Sigmoid colon (tissue), 4 donors: Measurements from ENCODE around the gene TUB.

Source experiments
- CTCF ChIP-seq, 4 experiments: fragments of 450-650 bp in 3 of 4; fragments of 200-600 bp in 1 of 4; IDR thresholded peaks; one replicate each; pipeline ENCODE4 v1.5.1; 2016 to 2019; ENCODE audit warnings: antibody characterized with exemption in 4 of 4, mild to moderate bottlenecking in 3 of 4, moderate library complexity in 2 of 4
- POLR2AphosphoS5 ChIP-seq, 4 donors: sonication (generic); formaldehyde crosslinking; IDR thresholded peaks; one replicate each; pipeline ENCODE4 v1.6.1; 2017; ENCODE audit warnings: antibody characterized with exemption in 4 of 4

DNA sequence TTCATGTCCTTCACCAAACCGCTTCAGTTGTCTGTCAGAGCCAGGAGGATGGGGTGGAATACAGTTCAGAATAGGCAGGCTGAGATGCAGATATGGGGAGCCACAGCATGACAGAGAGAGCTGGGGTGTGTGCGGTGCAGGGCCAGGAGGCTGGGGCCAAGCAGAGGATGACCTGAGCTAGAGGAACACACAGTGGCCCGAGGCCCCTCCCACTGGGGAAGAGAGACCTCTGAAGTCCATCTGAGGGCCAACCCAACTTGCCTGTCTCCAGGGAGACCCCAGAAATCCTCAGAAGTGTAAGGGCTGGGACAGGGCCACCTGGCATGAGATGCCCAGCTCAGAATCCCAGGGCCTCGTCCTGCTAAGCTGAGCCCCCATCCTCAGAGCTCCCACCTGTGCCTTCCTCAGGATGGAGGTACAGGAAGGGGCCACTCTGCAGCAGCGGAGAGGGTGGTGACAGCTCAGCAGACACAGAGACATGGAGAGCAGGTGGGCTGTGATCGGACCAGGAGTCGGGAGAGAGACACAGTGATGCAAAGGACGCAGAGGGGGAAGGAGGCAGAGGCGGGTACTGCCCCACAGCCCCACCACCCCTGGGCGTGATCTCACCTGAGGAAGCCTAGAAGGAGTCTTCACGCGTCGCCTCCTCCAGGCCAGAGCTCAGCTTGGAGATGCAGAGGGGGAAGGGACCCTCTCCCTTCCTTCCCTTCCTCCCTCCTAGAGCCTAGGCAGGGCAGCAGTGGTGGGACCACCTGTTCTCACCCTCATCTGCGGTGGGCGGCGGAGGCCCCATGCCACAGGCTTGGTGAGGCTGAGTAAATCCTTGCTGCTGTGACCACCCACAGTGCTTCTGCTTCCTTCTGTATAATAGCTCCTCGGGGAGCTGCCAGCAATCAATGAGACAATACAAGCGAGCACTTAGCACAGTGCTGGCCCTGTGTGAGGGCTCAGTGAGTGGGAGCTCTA is 9.1 kb upstream of the TUB start:
- TF ChIP-seq CTCF (IDR thresholded peaks at IDR 0.05) (no peak), POLR2AphosphoS5 (IDR thresholded peaks at IDR 0.05) (no peak)
